ENCODE measurements around the gene STK17B. TPM values are rescaled to one million over a fixed set of nuclear protein-coding genes. Genes with fewer than 3 reads are reported as not detected.

The STK17B gene
- 5.2 TPM for polyA plus RNA-seq (2013, experiment 1 of 2)
- 5.8 TPM for polyA plus RNA-seq (2013, experiment 2 of 2)

GRCh38 chr2:196171248-196171871 lies at the start of gene STK17B:
Gene STK17B (minus strand): TSS chr2:196171578. CDS start chr2:196163383, 8,195 bp downstream.
- peak within 1 kb of the TSS; percentile 85 for H3K27ac ChIP-seq (ENCODE audit: low read depth, low read length)
- H3K4me2 ChIP-seq (ENCODE audit: low read length) = peak within 1 kb of the TSS; percentile 96
- no peak within 1 kb of the TSS for H2BK5ac ChIP-seq (ENCODE audit: low read length)
- no peak within 1 kb of the TSS for H2BK15ac ChIP-seq (replicated peaks; ENCODE audit: low read depth)
- H3K23ac ChIP-seq (ENCODE audit: low read length) = peak within 1 kb of the TSS; percentile 85
- peak within 1 kb of the TSS; percentile 86 for H3K56ac ChIP-seq (ENCODE audit: low read length)
- peaks cover 15% of the 10 kb centered on the region for H3K79me2 ChIP-seq (ENCODE audit: control insufficient read depth, insufficient read depth, low read length)
- peak within 1 kb of the TSS; percentile 86 for H3K18ac ChIP-seq (ENCODE audit: low read length)
- no CpG with 5 or more reads among the region's 72 CpGs for WGBS (ENCODE audit: extremely low coverage, insufficient coverage, low lambda C conversion rate)
- no peaks in the 10 kb centered on the region for H3K36me3 ChIP-seq (ENCODE audit: control insufficient read depth, insufficient read depth, low read length)
- H4K5ac ChIP-seq (ENCODE audit: low read length) = no peak within 1 kb of the TSS
- H3K27me3 ChIP-seq (ENCODE audit: insufficient read depth, low read length, poor library complexity) = no peaks in the 10 kb centered on the region
- H2AK5ac ChIP-seq (ENCODE audit: low read length) = no peak within 1 kb of the TSS
- peak; percentile 97 for DNase-seq
- peak within 1 kb of the TSS; percentile 17 for H2BK120ac ChIP-seq (ENCODE audit: low read depth, low read length)
- H3K79me1 ChIP-seq (ENCODE audit: low read length) = peaks cover 5% of the 10 kb centered on the region
- H4K8ac ChIP-seq (ENCODE audit: low read depth, low read length) = no peak within 1 kb of the TSS
- peak within 1 kb of the TSS; percentile 76 for H3K4me3 ChIP-seq (ENCODE audit: low read length)
- H3K4ac ChIP-seq (ENCODE audit: low read depth, low read length) = no peak within 1 kb of the TSS
- H3K9ac ChIP-seq (ENCODE audit: low read length) = peak within 1 kb of the TSS; percentile 85
- H3K4me1 ChIP-seq (ENCODE audit: control insufficient read depth, low read depth, low read length) = peaks cover 2% of the 10 kb centered on the region

DNA sequence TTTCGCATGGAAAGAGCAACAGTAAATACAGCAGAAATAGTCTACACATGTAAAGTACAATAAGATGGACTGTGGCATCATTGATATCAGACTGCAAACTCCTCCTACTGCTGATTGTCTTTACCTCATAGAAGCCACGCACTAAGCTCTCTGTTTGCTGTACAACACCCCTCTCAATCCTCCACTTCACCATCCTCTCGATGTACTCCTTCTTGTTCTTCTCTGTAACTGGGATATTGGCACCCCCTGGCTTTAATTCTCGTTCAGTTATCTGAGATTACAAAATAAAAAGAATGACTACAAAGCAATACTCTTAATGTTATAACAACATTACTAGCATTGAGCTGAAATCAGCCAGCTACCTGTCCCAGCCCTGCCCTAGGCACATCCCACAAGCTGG lies 49.3 kb upstream of the STK17B start:
- no peaks in the 10 kb centered on the region for H3K4me1 ChIP-seq (ENCODE audit: control insufficient read depth, low read depth, low read length)
- H3K23ac ChIP-seq (ENCODE audit: low read length) = no peak overlapping the region
- no peak overlapping the region for H3K18ac ChIP-seq (ENCODE audit: low read length)
- no peak overlapping the region for H3K4ac ChIP-seq (ENCODE audit: low read depth, low read length)
- H3K9ac ChIP-seq (ENCODE audit: low read length) = no peak overlapping the region
- no peak overlapping the region for H3K27ac ChIP-seq (ENCODE audit: low read depth, low read length)
- H3K79me1 ChIP-seq (ENCODE audit: low read length) = no peaks in the 10 kb centered on the region
- H3K4me2 ChIP-seq (ENCODE audit: low read length) = no peak overlapping the region
- H3K56ac ChIP-seq (ENCODE audit: low read length) = no peak overlapping the region
- H4K5ac ChIP-seq (ENCODE audit: low read length) = no peak overlapping the region
- H3K27me3 ChIP-seq (ENCODE audit: insufficient read depth, low read length, poor library complexity) = no peaks in the 10 kb centered on the region
- no peak overlapping the region for H2BK120ac ChIP-seq (ENCODE audit: low read depth, low read length)
- WGBS (ENCODE audit: extremely low coverage, insufficient coverage, low lambda C conversion rate) = no CpG with 5 or more reads among the region's 4 CpGs
- H3K36me3 ChIP-seq (ENCODE audit: control insufficient read depth, insufficient read depth, low read length) = no peaks in the 10 kb centered on the region
- no peak overlapping the region for H4K8ac ChIP-seq (ENCODE audit: low read depth, low read length)
- H2AK5ac ChIP-seq (ENCODE audit: low read length) = no peak overlapping the region
- H3K4me3 ChIP-seq (ENCODE audit: low read length) = no peak overlapping the region
- H2BK15ac ChIP-seq (replicated peaks; ENCODE audit: low read depth) = no peak overlapping the region
- no peak overlapping the region for H2BK5ac ChIP-seq (ENCODE audit: low read length)
- no peaks in the 10 kb centered on the region for H3K79me2 ChIP-seq (ENCODE audit: control insufficient read depth, insufficient read depth, low read length)
- no peak for DNase-seq

DNA sequence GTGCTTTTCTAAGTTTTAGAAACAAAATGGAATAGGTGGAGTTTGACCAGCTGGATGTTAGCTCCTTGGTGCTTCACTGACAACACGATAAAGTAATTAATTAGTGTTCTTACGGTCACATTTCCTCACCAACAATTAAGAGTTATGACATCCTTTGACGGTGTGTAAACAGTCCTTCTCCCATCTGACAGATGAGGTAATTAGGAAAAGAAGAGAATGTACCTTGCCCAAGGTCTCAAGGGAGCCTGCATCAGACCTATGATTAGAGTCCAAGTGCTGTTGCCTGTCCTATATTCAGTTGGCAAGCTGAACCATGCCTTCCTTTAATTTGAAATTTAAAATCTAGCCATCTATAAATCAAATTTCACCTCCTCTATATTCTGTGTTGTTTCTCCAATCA lies 48.3 kb upstream of the STK17B start:
- H3K4me3 ChIP-seq (ENCODE audit: low read length) = no peak overlapping the region
- H3K79me1 ChIP-seq (ENCODE audit: low read length) = no peaks in the 10 kb centered on the region
- no peak overlapping the region for H3K27ac ChIP-seq (ENCODE audit: low read depth, low read length)
- H2BK15ac ChIP-seq (replicated peaks; ENCODE audit: low read depth) = no peak overlapping the region
- no peaks in the 10 kb centered on the region for H3K79me2 ChIP-seq (ENCODE audit: control insufficient read depth, insufficient read depth, low read length)
- H3K27me3 ChIP-seq (ENCODE audit: insufficient read depth, low read length, poor library complexity) = no peaks in the 10 kb centered on the region
- no CpG with 5 or more reads among the region's 3 CpGs for WGBS (ENCODE audit: extremely low coverage, insufficient coverage, low lambda C conversion rate)
- no peak overlapping the region for H3K9ac ChIP-seq (ENCODE audit: low read length)
- no peak overlapping the region for H3K23ac ChIP-seq (ENCODE audit: low read length)
- no peak for DNase-seq
- H2BK120ac ChIP-seq (ENCODE audit: low read depth, low read length) = no peak overlapping the region
- no peak overlapping the region for H2BK5ac ChIP-seq (ENCODE audit: low read length)
- H3K56ac ChIP-seq (ENCODE audit: low read length) = no peak overlapping the region
- H4K5ac ChIP-seq (ENCODE audit: low read length) = no peak overlapping the region
- H3K18ac ChIP-seq (ENCODE audit: low read length) = no peak overlapping the region
- H3K4me1 ChIP-seq (ENCODE audit: control insufficient read depth, low read depth, low read length) = no peaks in the 10 kb centered on the region
- H3K36me3 ChIP-seq (ENCODE audit: control insufficient read depth, insufficient read depth, low read length) = no peaks in the 10 kb centered on the region
- H4K8ac ChIP-seq (ENCODE audit: low read depth, low read length) = no peak overlapping the region
- no peak overlapping the region for H3K4ac ChIP-seq (ENCODE audit: low read depth, low read length)
- no peak overlapping the region for H2AK5ac ChIP-seq (ENCODE audit: low read length)
- H3K4me2 ChIP-seq (ENCODE audit: low read length) = no peak overlapping the region

GRCh38 chr2:196218106-196218505 lies 46.7 kb upstream of the STK17B start:
- no peak overlapping the region for H2AK5ac ChIP-seq (ENCODE audit: low read length)
- no peak overlapping the region for H3K9ac ChIP-seq (ENCODE audit: low read length)
- no peak overlapping the region for H2BK120ac ChIP-seq (ENCODE audit: low read depth, low read length)
- no peaks in the 10 kb centered on the region for H3K36me3 ChIP-seq (ENCODE audit: control insufficient read depth, insufficient read depth, low read length)
- no peaks in the 10 kb centered on the region for H3K79me2 ChIP-seq (ENCODE audit: control insufficient read depth, insufficient read depth, low read length)
- no CpG with 5 or more reads among the region's 1 CpG for WGBS (ENCODE audit: extremely low coverage, insufficient coverage, low lambda C conversion rate)
- H3K27ac ChIP-seq (ENCODE audit: low read depth, low read length) = no peak overlapping the region
- no peaks in the 10 kb centered on the region for H3K27me3 ChIP-seq (ENCODE audit: insufficient read depth, low read length, poor library complexity)
- no peak for DNase-seq
- no peak overlapping the region for H3K56ac ChIP-seq (ENCODE audit: low read length)
- no peak overlapping the region for H3K4ac ChIP-seq (ENCODE audit: low read depth, low read length)
- H2BK15ac ChIP-seq (replicated peaks; ENCODE audit: low read depth) = no peak overlapping the region
- H2BK5ac ChIP-seq (ENCODE audit: low read length) = no peak overlapping the region
- H4K5ac ChIP-seq (ENCODE audit: low read length) = no peak overlapping the region
- no peaks in the 10 kb centered on the region for H3K4me1 ChIP-seq (ENCODE audit: control insufficient read depth, low read depth, low read length)
- no peak overlapping the region for H3K23ac ChIP-seq (ENCODE audit: low read length)
- H3K4me3 ChIP-seq (ENCODE audit: low read length) = no peak overlapping the region
- no peak overlapping the region for H3K18ac ChIP-seq (ENCODE audit: low read length)
- no peak overlapping the region for H3K4me2 ChIP-seq (ENCODE audit: low read length)
- H3K79me1 ChIP-seq (ENCODE audit: low read length) = no peaks in the 10 kb centered on the region
- no peak overlapping the region for H4K8ac ChIP-seq (ENCODE audit: low read depth, low read length)

DNA sequence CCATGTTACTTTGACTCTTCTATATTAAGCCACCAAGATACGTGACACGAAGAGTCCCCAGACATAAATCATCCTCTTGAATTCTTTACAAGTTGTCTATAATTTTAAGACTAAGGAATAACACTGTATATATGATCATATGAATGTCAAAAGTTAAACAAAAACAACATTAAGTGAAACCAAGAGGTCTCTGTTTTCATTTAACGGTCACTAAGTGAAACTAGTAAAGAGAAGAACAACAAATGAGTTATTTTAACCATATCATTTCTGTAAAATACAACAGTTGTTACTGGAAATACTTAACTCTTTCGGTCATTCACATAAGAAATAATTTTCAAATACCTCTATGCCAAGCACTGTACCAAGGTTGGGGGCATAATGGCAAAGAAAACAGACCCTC lies 45.7 kb upstream of the STK17B start:
- no peak overlapping the region for H3K4me2 ChIP-seq (ENCODE audit: low read length)
- H3K79me1 ChIP-seq (ENCODE audit: low read length) = no peaks in the 10 kb centered on the region
- H2AK5ac ChIP-seq (ENCODE audit: low read length) = no peak overlapping the region
- no peak overlapping the region for H2BK5ac ChIP-seq (ENCODE audit: low read length)
- no peak overlapping the region for H4K8ac ChIP-seq (ENCODE audit: low read depth, low read length)
- H3K4ac ChIP-seq (ENCODE audit: low read depth, low read length) = no peak overlapping the region
- H2BK120ac ChIP-seq (ENCODE audit: low read depth, low read length) = no peak overlapping the region
- H3K9ac ChIP-seq (ENCODE audit: low read length) = no peak overlapping the region
- no peak overlapping the region for H2BK15ac ChIP-seq (replicated peaks; ENCODE audit: low read depth)
- no CpG with 5 or more reads among the region's 4 CpGs for WGBS (ENCODE audit: extremely low coverage, insufficient coverage, low lambda C conversion rate)
- no peaks in the 10 kb centered on the region for H3K36me3 ChIP-seq (ENCODE audit: control insufficient read depth, insufficient read depth, low read length)
- H3K4me1 ChIP-seq (ENCODE audit: control insufficient read depth, low read depth, low read length) = no peaks in the 10 kb centered on the region
- no peak overlapping the region for H3K27ac ChIP-seq (ENCODE audit: low read depth, low read length)
- no peak overlapping the region for H3K23ac ChIP-seq (ENCODE audit: low read length)
- no peak overlapping the region for H3K18ac ChIP-seq (ENCODE audit: low read length)
- no peak for DNase-seq
- no peak overlapping the region for H3K56ac ChIP-seq (ENCODE audit: low read length)
- H3K27me3 ChIP-seq (ENCODE audit: insufficient read depth, low read length, poor library complexity) = no peaks in the 10 kb centered on the region
- no peak overlapping the region for H4K5ac ChIP-seq (ENCODE audit: low read length)
- no peak overlapping the region for H3K4me3 ChIP-seq (ENCODE audit: low read length)
- no peaks in the 10 kb centered on the region for H3K79me2 ChIP-seq (ENCODE audit: control insufficient read depth, insufficient read depth, low read length)

DNA sequence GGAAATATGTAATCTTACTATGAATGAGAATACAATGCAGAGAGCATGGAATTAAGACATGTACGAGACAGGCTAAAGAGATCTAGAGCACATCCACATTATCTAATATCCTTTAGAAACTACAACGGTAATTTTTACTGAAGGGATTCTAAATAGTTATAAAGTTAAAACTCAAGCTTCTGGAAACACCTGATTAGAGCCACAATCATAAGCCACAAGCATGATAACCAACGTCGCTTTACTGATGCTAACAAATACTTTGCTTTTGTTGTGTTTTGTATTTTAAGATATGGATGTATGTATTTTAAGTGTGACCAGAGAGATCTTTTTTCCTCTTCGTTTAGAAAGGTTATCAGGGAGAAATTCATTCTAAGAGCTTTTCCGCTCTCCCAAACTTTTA lies 44.0 kb upstream of the STK17B start:
- H3K27me3 ChIP-seq (ENCODE audit: insufficient read depth, low read length, poor library complexity) = no peaks in the 10 kb centered on the region

More for the DNA sequence above, 44.0 kb upstream of the STK17B start:
- H3K9ac ChIP-seq (ENCODE audit: low read length) = no peak overlapping the region
- H2BK15ac ChIP-seq (replicated peaks; ENCODE audit: low read depth) = no peak overlapping the region
- H4K5ac ChIP-seq (ENCODE audit: low read length) = no peak overlapping the region
- DNase-seq = no peak
- no peak overlapping the region for H3K4me3 ChIP-seq (ENCODE audit: low read length)
- no peaks in the 10 kb centered on the region for H3K36me3 ChIP-seq (ENCODE audit: control insufficient read depth, insufficient read depth, low read length)
- no peak overlapping the region for H4K8ac ChIP-seq (ENCODE audit: low read depth, low read length)
- H2AK5ac ChIP-seq (ENCODE audit: low read length) = no peak overlapping the region
- no peak overlapping the region for H3K4me2 ChIP-seq (ENCODE audit: low read length)
- no peaks in the 10 kb centered on the region for H3K79me2 ChIP-seq (ENCODE audit: control insufficient read depth, insufficient read depth, low read length)
- no peak overlapping the region for H3K18ac ChIP-seq (ENCODE audit: low read length)
- no peak overlapping the region for H3K27ac ChIP-seq (ENCODE audit: low read depth, low read length)
- no peak overlapping the region for H3K23ac ChIP-seq (ENCODE audit: low read length)
- WGBS (ENCODE audit: extremely low coverage, insufficient coverage, low lambda C conversion rate) = no CpG with 5 or more reads among the region's 6 CpGs
- no peak overlapping the region for H2BK120ac ChIP-seq (ENCODE audit: low read depth, low read length)
- no peak overlapping the region for H3K4ac ChIP-seq (ENCODE audit: low read depth, low read length)
- H3K4me1 ChIP-seq (ENCODE audit: control insufficient read depth, low read depth, low read length) = no peaks in the 10 kb centered on the region
- no peak overlapping the region for H3K56ac ChIP-seq (ENCODE audit: low read length)
- H2BK5ac ChIP-seq (ENCODE audit: low read length) = no peak overlapping the region
- H3K79me1 ChIP-seq (ENCODE audit: low read length) = no peaks in the 10 kb centered on the region

Data from mesendoderm (in vitro differentiated cells).